ENCODE results near the gene DCK.

The DCK gene

DNA sequence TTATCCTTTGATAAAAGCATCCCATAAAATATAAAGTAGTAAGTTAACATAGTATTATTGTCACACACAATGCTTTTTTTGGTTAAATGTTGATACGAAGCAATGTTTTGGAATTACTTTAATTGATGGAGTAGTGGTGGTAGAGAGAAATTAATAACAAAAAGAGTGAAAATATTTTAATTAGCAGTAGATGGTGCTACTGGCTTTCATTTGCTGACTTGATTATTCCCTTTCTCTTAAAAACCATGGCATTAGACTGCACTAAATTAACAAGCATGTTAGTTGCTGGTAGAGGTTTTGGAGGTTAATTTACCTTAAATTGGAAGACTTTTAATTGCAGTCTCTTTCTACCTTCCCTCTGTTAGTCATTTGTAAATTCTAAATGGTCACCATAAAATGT lies 8.9 kb upstream of the DCK start:
- TF ChIP-seq, protein P1, sequence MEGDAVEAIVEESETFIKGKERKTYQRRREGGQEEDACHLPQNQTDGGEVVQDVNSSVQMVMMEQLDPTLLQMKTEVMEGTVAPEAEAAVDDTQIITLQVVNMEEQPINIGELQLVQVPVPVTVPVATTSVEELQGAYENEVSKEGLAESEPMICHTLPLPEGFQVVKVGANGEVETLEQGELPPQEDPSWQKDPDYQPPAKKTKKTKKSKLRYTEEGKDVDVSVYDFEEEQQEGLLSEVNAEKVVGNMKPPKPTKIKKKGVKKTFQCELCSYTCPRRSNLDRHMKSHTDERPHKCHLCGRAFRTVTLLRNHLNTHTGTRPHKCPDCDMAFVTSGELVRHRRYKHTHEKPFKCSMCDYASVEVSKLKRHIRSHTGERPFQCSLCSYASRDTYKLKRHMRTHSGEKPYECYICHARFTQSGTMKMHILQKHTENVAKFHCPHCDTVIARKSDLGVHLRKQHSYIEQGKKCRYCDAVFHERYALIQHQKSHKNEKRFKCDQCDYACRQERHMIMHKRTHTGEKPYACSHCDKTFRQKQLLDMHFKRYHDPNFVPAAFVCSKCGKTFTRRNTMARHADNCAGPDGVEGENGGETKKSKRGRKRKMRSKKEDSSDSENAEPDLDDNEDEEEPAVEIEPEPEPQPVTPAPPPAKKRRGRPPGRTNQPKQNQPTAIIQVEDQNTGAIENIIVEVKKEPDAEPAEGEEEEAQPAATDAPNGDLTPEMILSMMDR (IDR thresholded peaks at IDR 0.05; ENCODE audit: extremely low read depth, missing control alignments), result no peak
- no peak for DNase-seq (ENCODE audit: low spot score)

GRCh38 chr4:70991596-70991995 lies 1.9 kb upstream of the DCK start:
- no peak for DNase-seq (ENCODE audit: low spot score)
- TF ChIP-seq, protein P1 (IDR thresholded peaks at IDR 0.05; ENCODE audit: extremely low read depth, missing control alignments), result no peak

DNA sequence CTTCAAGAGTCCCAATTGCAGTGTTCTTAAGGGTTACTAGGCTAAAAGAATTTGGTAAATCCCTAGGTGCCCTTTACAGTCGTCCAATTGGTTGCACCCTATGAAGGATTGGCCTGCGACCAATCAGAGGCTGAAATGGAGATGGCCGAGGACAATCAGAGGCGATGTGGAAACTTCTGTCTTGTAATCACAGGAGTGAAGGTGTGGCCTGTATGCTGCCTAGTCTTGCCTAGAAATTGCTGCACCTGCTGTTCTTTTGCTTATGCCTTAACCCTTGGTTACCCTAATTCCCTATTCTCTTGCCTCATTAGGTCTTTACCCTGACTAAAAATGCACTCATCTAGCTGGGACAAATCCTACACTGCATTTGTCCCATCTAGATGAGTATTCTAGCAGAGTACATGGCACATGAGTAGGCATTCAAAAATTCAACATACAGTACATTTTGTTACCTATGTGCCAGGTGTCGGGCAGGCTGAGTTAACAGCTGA lies 1.0 kb upstream of the DCK start:
- no peak for DNase-seq (ENCODE audit: low spot score)
- TF ChIP-seq, protein P1 (IDR thresholded peaks at IDR 0.05; ENCODE audit: extremely low read depth, missing control alignments), result no peak

DNA sequence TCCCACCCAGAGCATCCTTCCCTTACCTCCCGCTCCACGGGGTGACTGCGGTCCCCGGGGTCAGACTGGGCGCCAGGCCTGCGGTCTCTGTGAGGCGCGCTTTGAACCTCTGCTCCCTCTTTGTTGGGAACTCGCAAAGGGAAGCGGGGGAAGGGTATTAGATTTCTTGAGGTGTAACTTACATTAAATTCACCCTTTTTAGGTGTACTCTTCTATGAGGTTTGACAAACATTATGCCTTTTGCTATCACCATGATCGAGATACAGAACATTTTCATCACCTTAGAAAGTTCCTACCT lies 569 bp downstream of the DCK start:
- DNase-seq (ENCODE audit: low spot score), result no peak

DNA sequence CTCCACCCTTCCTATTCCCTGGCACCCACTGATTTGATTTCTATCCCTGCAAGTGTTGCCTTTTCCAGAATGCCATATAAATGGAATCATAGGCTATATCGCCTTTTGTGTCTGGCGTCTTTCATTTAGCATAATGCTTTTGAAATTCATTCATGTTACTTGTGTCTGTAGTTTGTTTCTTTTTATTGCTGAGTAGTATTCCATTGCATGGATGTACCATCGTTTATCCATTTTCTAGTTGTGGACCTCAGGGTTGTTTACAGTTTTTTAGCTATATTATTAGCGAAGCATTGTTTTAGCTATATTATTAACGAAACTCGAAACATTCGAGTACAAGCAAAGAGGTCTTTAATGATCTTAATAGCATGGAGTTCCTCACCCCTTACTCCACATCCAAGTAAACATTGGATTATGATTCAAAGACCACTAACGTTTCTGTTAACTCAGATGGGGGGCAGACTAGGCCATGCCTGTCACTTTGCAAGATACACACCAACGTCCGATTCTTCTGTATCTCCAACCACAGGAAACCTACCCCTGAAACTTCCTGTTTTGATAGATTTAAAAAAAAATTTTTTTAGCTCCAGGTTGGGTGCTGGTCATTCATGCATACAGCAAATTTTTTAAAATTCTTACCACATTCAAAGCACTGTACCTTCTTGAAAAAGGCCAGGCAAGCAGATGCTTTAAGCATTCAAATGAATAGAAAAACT lies 1.1 kb downstream of the DCK start:
- TF ChIP-seq, protein P1 (IDR thresholded peaks at IDR 0.05; ENCODE audit: extremely low read depth, missing control alignments), result no peak
- DNase-seq (ENCODE audit: low spot score), result peak; percentile 50

More for the DNA sequence above, 569 bp downstream of the DCK start:
- TF ChIP-seq, protein P1 (IDR thresholded peaks at IDR 0.05; ENCODE audit: extremely low read depth, missing control alignments), result no peak

- DNase-seq (ENCODE audit: low spot score), result no peak
- TF ChIP-seq, protein P1 (IDR thresholded peaks at IDR 0.05; ENCODE audit: extremely low read depth, missing control alignments), result no peak
Observed at GRCh38 chr4:70996018-70996360, 2.5 kb downstream of the DCK start.

DNA sequence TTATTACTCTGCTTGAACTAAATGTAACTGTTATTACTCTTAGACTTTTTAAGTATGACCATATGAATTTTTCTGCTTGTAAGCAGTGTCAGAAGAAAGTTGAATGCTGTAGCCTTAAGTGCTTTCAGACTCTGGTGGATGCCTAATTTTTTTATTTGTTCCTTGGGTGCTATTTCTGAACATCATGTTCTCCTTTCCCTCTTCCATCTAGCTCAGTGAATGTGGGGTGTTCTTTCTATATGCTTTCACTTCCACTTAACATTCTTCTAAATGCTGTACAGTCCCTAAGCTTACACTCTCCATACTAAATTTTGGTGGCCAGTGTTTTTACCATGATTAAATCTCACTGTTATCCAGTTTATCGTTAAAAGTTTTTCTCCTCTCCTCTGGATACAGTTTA lies 3.6 kb downstream of the DCK start:
- no peak for DNase-seq (ENCODE audit: low spot score)
- TF ChIP-seq, protein P1 (IDR thresholded peaks at IDR 0.05; ENCODE audit: extremely low read depth, missing control alignments), result no peak

Data from GM20000 (cell line).